ENCODE results near the gene ZNF519. TPM values are rescaled to one million over a fixed set of nuclear protein-coding genes. Genes with fewer than 3 reads are reported as not detected.

The ZNF519 gene
- polyA plus RNA-seq, 3 donors, result 0.52 to 1.7 (median 0.63) TPM

DNA sequence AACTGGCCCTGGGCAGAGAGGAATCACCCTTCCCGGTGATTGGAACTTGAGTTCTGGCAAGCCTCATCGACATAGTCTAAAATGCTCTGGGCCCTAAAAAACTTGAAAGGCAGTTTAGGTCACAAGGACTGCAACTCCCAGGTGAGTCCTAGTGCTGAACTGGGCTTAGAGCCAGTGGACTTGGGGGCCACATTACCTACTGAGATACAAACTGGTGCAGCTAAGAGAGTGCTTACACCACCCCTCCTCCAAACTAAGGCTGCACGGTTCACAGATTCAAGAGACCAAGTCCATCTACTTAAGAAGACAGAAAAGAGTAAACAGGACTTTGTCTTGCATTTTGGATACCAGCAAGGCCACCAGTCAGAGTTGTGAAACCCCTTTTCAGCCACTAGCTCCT lies 25.3 kb downstream of the ZNF519 start:
- intact Hi-C loops (cut with micrococcal nuclease), result no loop called here
- Mint-ChIP-seq H3K36me3 (peaks cover 18 to 27% of the 10 kb centered on the region in 2 donors), H3K27me3 (ENCODE audit: low read depth in 3 of 3) (no peaks in the 10 kb centered on the region), H3K4me3 (no peak overlapping the region), H3K9me3 (peaks cover 25 to 70% (median 44%) of the 10 kb centered on the region in 7 donors), H3K27ac (no peak overlapping the region), H3K4me1 (no peaks in the 10 kb centered on the region)
- H3K79me2 ChIP-seq (ENCODE audit: insufficient read depth, low read length), result peaks cover 9% of the 10 kb centered on the region
- no peaks in the 10 kb centered on the region for H4K20me1 ChIP-seq (ENCODE audit: insufficient read depth, low read length)
- no peak overlapping the region for H3K4me3 ChIP-seq (replicated peaks in 1 of 3; ENCODE audit: low read depth in 2 of 3, low read length in 3 of 3)
- H3K36me3 ChIP-seq (replicated peaks in 1 of 2; ENCODE audit: control insufficient read depth in 1 of 2, insufficient read depth in 2 of 2, low read length in 2 of 2), result peaks cover 0 to 20% of the 10 kb centered on the region in 2 donors
- no peak overlapping the region for H2AFZ ChIP-seq (ENCODE audit: insufficient read depth, low read depth, low read length, poor library complexity, severe bottlenecking)
- H3K27ac ChIP-seq (ENCODE audit: low read depth in 1 of 2, low read length in 2 of 2), result no peak overlapping the region
- no peak overlapping the region for H3K9ac ChIP-seq (ENCODE audit: insufficient read depth, low read length, poor library complexity, severe bottlenecking)
- no peak for DNase-seq
- H3K27me3 ChIP-seq (ENCODE audit: control insufficient read depth in 2 of 2, insufficient read depth in 2 of 2, low read length in 2 of 2), result no peaks in the 10 kb centered on the region
- WGBS (ENCODE audit: insufficient coverage), result 96% methylated on average over 3 of the region's 3 CpGs
- TF ChIP-seq, protein P1, sequence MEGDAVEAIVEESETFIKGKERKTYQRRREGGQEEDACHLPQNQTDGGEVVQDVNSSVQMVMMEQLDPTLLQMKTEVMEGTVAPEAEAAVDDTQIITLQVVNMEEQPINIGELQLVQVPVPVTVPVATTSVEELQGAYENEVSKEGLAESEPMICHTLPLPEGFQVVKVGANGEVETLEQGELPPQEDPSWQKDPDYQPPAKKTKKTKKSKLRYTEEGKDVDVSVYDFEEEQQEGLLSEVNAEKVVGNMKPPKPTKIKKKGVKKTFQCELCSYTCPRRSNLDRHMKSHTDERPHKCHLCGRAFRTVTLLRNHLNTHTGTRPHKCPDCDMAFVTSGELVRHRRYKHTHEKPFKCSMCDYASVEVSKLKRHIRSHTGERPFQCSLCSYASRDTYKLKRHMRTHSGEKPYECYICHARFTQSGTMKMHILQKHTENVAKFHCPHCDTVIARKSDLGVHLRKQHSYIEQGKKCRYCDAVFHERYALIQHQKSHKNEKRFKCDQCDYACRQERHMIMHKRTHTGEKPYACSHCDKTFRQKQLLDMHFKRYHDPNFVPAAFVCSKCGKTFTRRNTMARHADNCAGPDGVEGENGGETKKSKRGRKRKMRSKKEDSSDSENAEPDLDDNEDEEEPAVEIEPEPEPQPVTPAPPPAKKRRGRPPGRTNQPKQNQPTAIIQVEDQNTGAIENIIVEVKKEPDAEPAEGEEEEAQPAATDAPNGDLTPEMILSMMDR (IDR thresholded peaks at IDR 0.05), result no peak
- peaks cover 34 to 49% of the 10 kb centered on the region in 2 donors for H3K9me3 ChIP-seq (replicated peaks in 1 of 2; ENCODE audit: control insufficient read depth in 1 of 2, insufficient read depth in 1 of 2, low read length in 2 of 2)
- H3K4me2 ChIP-seq (replicated peaks; ENCODE audit: extremely low read depth, low read length, poor library complexity, severe bottlenecking), result no peak overlapping the region
- H3K4me1 ChIP-seq (ENCODE audit: control insufficient read depth in 1 of 2, insufficient read depth in 2 of 2, low read length in 2 of 2), result no peaks in the 10 kb centered on the region

- H3K27ac Mint-ChIP-seq, result no peak overlapping the region
- Histone ChIP-seq H4K20me1 (ENCODE audit: insufficient read depth, low read length) (no peaks in the 10 kb centered on the region), H3K27ac (ENCODE audit: low read depth in 1 of 2, low read length in 2 of 2) (no peak overlapping the region), H3K4me1 (ENCODE audit: control insufficient read depth in 1 of 2, insufficient read depth in 2 of 2, low read length in 2 of 2) (no peaks in the 10 kb centered on the region), H3K9me3 (replicated peaks in 1 of 2; ENCODE audit: control insufficient read depth in 1 of 2, insufficient read depth in 1 of 2, low read length in 2 of 2) (peaks cover 37 to 49% of the 10 kb centered on the region in 2 donors), H3K4me2 (replicated peaks; ENCODE audit: extremely low read depth, low read length, poor library complexity, severe bottlenecking) (no peak overlapping the region), H3K36me3 (replicated peaks in 1 of 2; ENCODE audit: control insufficient read depth in 1 of 2, insufficient read depth in 2 of 2, low read length in 2 of 2) (peaks cover 0 to 20% of the 10 kb centered on the region in 2 donors), H2AFZ (ENCODE audit: insufficient read depth, low read depth, low read length, poor library complexity, severe bottlenecking) (no peak overlapping the region), H3K4me3 (replicated peaks in 1 of 3; ENCODE audit: low read depth in 2 of 3, low read length in 3 of 3) (no peak overlapping the region), H3K9ac (ENCODE audit: insufficient read depth, low read length, poor library complexity, severe bottlenecking) (no peak overlapping the region), H3K79me2 (ENCODE audit: insufficient read depth, low read length) (peaks cover 4% of the 10 kb centered on the region), H3K27me3 (ENCODE audit: control insufficient read depth in 2 of 2, insufficient read depth in 2 of 2, low read length in 2 of 2) (no peaks in the 10 kb centered on the region)
- no peak for DNase-seq
- H3K27me3 Mint-ChIP-seq (ENCODE audit: low read depth in 3 of 3), result no peaks in the 10 kb centered on the region
- H3K36me3 Mint-ChIP-seq, result peaks cover 27 to 34% of the 10 kb centered on the region in 2 donors
- H3K9me3 Mint-ChIP-seq, result peaks cover 25 to 64% (median 38%) of the 10 kb centered on the region in 7 donors
- WGBS (ENCODE audit: insufficient coverage), result no CpG with 5 or more reads among the region's 5 CpGs
- no peaks in the 10 kb centered on the region for H3K4me1 Mint-ChIP-seq
- TF ChIP-seq, protein P1 (IDR thresholded peaks at IDR 0.05), result no peak
- intact Hi-C loops (cut with micrococcal nuclease), result no loop called here
- no peak overlapping the region for H3K4me3 Mint-ChIP-seq
These were observed 27.1 kb downstream of the ZNF519 start for GRCh38 chr18:14104906-14105748.

Data from CD14-positive monocyte (primary cell).